Kidney epithelial cell (primary cell): ENCODE data around the gene MACROH2A2. TPM values are rescaled to one million over a fixed set of nuclear protein-coding genes. Genes with fewer than 3 reads are reported as not detected.

Experiments used
- DNase-seq: peaks from one replicate; pipeline ENCODE4 v3.0.0-alpha.2; 2010; ENCODE audit warnings: low read depth
- H3K27me3 ChIP-seq: 2 replicates; pipeline ENCODE4 v1.6.0; 2011; ENCODE audit warnings: low read length; ENCODE audit not compliant: control insufficient read depth, insufficient read depth
- H3K36me3 ChIP-seq: 2 replicates; pipeline ENCODE4 v1.5.1; 2011; ENCODE audit warnings: low read length; ENCODE audit not compliant: control insufficient read depth, insufficient read depth
- H3K4me3 ChIP-seq: 2 replicates; pipeline ENCODE4 v1.5.1; 2011; ENCODE audit warnings: low read depth, mild to moderate bottlenecking, control low read depth, low read length
- total RNA-seq: library from RNA; depleted of rRNA; stranded (reverse); fragments of >200 nt; gene quantifications from 2 replicates; pipeline ENCODE4 v1.2.3, GENCODE V29; 2015
- TF ChIP-seq, protein P1 (sequence below): IDR thresholded peaks from 2 replicates; pipeline ENCODE4 v1.5.1; 2011; ENCODE audit warnings: mild to moderate bottlenecking, moderate library complexity, low read length, control low read depth, inconsistent platforms; ENCODE audit not compliant: insufficient read depth, poor library complexity, severe bottlenecking

The MACROH2A2 gene
- total RNA-seq, 1 donor from 2014 or later: 77.9 TPM

DNA sequence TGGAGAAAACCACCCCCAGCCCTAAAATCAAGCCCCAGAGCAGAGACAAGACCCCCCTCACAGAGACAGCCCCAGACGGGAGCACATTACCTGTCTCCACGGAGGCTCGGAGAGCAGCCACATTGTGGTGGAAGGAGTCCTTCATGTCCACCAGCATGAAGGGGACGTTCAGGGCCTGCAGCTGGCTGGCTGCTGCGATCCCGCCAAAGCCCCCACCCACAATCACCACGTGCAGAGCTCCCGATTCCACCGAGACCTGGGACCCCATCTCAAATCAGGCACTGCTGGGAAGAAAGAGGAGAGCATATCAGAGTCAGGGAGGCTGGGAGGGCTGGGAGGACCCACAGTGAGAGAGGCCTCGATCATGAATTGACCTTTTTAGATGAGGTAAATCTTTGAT is 71.2 kb downstream of the MACROH2A2 start:
- no peak overlapping the region for H3K4me3 ChIP-seq
- TF ChIP-seq, protein P1, sequence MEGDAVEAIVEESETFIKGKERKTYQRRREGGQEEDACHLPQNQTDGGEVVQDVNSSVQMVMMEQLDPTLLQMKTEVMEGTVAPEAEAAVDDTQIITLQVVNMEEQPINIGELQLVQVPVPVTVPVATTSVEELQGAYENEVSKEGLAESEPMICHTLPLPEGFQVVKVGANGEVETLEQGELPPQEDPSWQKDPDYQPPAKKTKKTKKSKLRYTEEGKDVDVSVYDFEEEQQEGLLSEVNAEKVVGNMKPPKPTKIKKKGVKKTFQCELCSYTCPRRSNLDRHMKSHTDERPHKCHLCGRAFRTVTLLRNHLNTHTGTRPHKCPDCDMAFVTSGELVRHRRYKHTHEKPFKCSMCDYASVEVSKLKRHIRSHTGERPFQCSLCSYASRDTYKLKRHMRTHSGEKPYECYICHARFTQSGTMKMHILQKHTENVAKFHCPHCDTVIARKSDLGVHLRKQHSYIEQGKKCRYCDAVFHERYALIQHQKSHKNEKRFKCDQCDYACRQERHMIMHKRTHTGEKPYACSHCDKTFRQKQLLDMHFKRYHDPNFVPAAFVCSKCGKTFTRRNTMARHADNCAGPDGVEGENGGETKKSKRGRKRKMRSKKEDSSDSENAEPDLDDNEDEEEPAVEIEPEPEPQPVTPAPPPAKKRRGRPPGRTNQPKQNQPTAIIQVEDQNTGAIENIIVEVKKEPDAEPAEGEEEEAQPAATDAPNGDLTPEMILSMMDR: no peak
- no peaks in the 10 kb centered on the region for H3K36me3 ChIP-seq
- no peaks in the 10 kb centered on the region for H3K27me3 ChIP-seq
- DNase-seq: no peak

DNA sequence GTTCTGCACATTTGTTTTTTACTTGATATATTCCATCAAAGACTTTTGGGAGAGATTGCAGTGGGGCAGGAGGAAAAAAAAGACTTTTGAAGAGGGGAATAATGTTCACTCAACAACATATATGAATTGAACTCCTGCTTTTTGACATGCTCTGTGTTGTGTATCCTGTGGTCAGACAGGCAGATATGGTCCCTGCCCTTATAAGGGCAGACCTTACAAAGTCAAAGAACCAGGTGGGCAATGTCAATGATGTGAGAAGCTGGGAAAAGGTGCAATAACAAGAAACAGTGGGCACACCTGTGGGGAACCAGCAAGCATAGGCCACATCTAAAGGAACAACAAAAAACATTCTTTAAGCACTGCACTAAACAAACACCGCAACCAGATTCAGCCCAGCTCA is 71.8 kb downstream of the MACROH2A2 start:
- no peaks in the 10 kb centered on the region for H3K27me3 ChIP-seq
- no peak overlapping the region for H3K4me3 ChIP-seq
- DNase-seq: no peak
- TF ChIP-seq, protein P1: no peak
- H3K36me3 ChIP-seq: no peaks in the 10 kb centered on the region

DNA sequence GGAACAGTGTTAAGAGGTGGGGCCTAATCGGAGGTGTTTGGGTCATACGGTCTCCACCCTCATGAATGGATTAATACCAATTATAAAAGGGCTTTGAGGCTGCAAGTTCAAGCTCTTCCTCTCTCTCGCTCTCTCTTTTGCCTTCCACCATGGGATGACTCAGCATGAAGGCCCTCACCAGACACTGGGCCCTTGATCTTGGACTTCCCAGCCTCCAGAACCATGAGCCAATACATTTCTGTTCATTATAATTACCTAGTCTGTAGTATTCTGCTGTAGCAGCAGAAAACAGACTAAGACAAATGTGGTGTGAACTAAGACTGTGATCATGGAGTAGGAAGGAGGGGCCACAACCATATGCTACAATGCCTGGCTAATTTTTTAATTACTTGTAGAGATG is 72.3 kb downstream of the MACROH2A2 start:
- no peaks in the 10 kb centered on the region for H3K27me3 ChIP-seq
- no peak for DNase-seq
- TF ChIP-seq, protein P1: no peak
- H3K4me3 ChIP-seq: no peak overlapping the region
- no peaks in the 10 kb centered on the region for H3K36me3 ChIP-seq

DNA sequence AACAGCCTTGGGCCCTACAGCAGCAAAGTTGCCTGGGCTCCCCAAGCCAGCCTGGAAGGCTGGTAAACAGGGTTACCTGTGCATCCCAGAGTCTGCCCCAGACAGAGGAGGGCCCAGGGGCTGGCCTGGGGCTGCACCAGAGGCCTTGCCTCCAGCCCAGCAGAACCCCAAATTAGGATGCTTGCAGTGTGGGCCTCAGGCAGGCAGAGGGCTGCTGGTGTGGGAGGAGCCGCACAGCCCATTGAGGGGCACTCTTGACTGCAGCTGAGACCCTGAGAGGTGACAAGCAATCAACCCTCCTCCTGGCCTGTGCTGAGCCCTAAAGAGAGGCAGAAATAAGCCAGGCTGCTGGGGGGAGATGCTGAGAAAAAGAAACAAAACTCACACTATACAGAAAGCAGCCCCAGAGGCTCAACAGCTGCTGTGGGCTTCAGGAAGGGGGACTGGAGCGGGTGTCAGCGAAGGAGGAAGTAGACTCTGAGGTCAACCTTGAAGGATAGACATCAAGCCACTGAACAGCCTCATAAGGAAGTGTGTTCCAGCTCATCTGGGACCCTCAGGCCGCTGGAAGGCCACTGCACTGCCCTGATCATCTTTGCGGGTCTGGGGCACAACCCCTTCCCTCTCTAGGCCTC is 73.4 kb downstream of the MACROH2A2 start:
- Histone ChIP-seq H3K4me3 (no peak overlapping the region), H3K36me3 (no peaks in the 10 kb centered on the region), H3K27me3 (no peaks in the 10 kb centered on the region)
- DNase-seq: no peak
- TF ChIP-seq, protein P1: no peak

DNA sequence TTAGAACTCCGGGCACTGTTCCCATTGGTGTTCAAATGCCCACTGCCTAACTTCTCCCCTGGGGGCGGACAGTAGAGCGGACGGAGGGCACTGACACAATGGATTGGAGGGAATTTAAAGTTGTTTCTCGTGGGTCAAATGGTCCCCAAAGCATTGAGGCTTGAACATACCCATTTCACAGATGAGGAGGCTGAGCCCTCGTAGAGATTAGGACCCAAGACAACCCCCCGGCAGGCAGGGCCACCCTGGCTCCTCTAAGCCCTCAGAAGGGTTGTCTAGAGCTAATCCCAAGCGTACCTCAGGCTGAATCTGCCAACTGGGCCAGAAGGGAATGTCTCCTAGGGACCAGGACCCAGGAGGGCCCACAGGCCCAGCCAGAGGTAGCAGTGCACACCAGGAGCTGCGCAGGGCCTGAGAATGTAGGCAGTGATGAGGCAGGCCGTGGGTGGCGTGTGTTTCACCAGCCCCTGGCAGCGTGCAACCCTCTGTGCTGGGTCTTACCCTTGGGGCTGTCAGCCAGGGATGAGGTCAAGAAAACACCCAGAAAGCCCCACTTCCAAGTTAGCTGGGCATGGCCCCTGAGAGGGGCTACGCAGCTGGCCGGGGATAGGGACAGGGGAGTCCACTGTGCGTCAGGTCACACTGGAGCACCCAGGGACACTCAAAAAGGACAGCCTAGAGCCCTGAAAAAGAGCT is 74.2 kb downstream of the MACROH2A2 start:
- no peaks in the 10 kb centered on the region for H3K27me3 ChIP-seq
- no peaks in the 10 kb centered on the region for H3K36me3 ChIP-seq
- H3K4me3 ChIP-seq: no peak overlapping the region
- no peak for DNase-seq
- TF ChIP-seq, protein P1: no peak
